Measurements from ENCODE around the gene OSBPL8.
"Not testable (repeated sequence)": the region's sequence is repeated elsewhere in the genome, so short reads cannot be mapped to it uniquely, and the experiment has no call there.

OSBPL8 gene

GRCh38 chr12:76520348-76520747, 39.2 kb downstream of the OSBPL8 start:
- DNase-seq, result no peak

- no peak for DNase-seq
Measured at GRCh38 chr12:76519538-76519937, 40.0 kb downstream of the OSBPL8 start.

- no peak for DNase-seq
Measured at GRCh38 chr12:76518699-76519098, 40.9 kb downstream of the OSBPL8 start.

GRCh38 chr12:76515271-76515670, 44.3 kb downstream of the OSBPL8 start:
- no peak for DNase-seq

GRCh38 chr12:76511116-76511716, 48.4 kb downstream of the OSBPL8 start:
- not testable (repeated sequence) for DNase-seq

- DNase-seq, result no peak
Measured at GRCh38 chr12:76508128-76508980, 51.2 kb downstream of the OSBPL8 start.

GRCh38 chr12:76506149-76506548, 53.4 kb downstream of the OSBPL8 start:
- no peak for DNase-seq

GRCh38 chr12:76505050-76505449, 54.5 kb downstream of the OSBPL8 start:
- no peak for DNase-seq

- no peak for DNase-seq
Measured at GRCh38 chr12:76504606-76505005, 55.0 kb downstream of the OSBPL8 start.

GRCh38 chr12:76503957-76504356, 55.6 kb downstream of the OSBPL8 start:
- no peak for DNase-seq

GRCh38 chr12:76501390-76501789, 58.2 kb downstream of the OSBPL8 start:
- DNase-seq, result no peak

- DNase-seq, result not testable (repeated sequence)
Measured at GRCh38 chr12:76499136-76499535, 60.4 kb downstream of the OSBPL8 start.

- DNase-seq, result no peak
Measured at GRCh38 chr12:76495556-76495955, 64.0 kb downstream of the OSBPL8 start.

- DNase-seq, result no peak
Measured at GRCh38 chr12:76491292-76491691, 68.3 kb downstream of the OSBPL8 start.

GRCh38 chr12:76490763-76491162, 68.8 kb downstream of the OSBPL8 start:
- no peak for DNase-seq

- DNase-seq, result no peak
Measured at GRCh38 chr12:76489737-76490136, 69.8 kb downstream of the OSBPL8 start.

GRCh38 chr12:76486011-76486410, 73.6 kb downstream of the OSBPL8 start:
- DNase-seq, result no peak

- DNase-seq, result no peak
Measured at GRCh38 chr12:76480796-76481195, 78.8 kb downstream of the OSBPL8 start.

- DNase-seq, result no peak
Measured at GRCh38 chr12:76478045-76478444, 81.5 kb downstream of the OSBPL8 start.

GRCh38 chr12:76472862-76473261, 86.7 kb downstream of the OSBPL8 start:
- not testable (repeated sequence) for DNase-seq

- DNase-seq, result no peak
Measured at GRCh38 chr12:76471579-76471978, 88.0 kb downstream of the OSBPL8 start.

GRCh38 chr12:76470028-76470939, 89.3 kb downstream of the OSBPL8 start:
- no peak for DNase-seq

GRCh38 chr12:76464631-76465166, 94.9 kb downstream of the OSBPL8 start:
- DNase-seq, result no peak
